NT2/D1 (cell line): ENCODE results near the gene GLS.

Experiments
- DNase-seq: peaks from one replicate; pipeline ENCODE4 v3.0.0-alpha.2; 2011; ENCODE audit warnings: low read depth, low spot score
- H3K27me3 ChIP-seq: 2 replicates; pipeline ENCODE4 v1.6.0; 2011; ENCODE audit warnings: mild to moderate bottlenecking; ENCODE audit not compliant: insufficient read length, insufficient read depth
- H3K36me3 ChIP-seq: 2 replicates; pipeline ENCODE4 v1.6.1; 2011; ENCODE audit warnings: mild to moderate bottlenecking, low read length, mixed read lengths; ENCODE audit not compliant: insufficient read depth, insufficient read length
- H3K4me1 ChIP-seq: 2 replicates; pipeline ENCODE4 v1.5.1; 2011; ENCODE audit not compliant: insufficient read depth, insufficient read length
- H3K4me3 ChIP-seq: 2 replicates; pipeline ENCODE4 v1.5.1; 2011; ENCODE audit warnings: low read depth; ENCODE audit not compliant: insufficient read length
- H3K9ac ChIP-seq: 2 replicates; pipeline ENCODE4 v1.6.0; 2011; ENCODE audit warnings: low read depth; ENCODE audit not compliant: insufficient read length
- H3K9me3 ChIP-seq: 2 replicates; pipeline ENCODE4 v1.5.1; 2011; ENCODE audit warnings: mild to moderate bottlenecking, low read length; ENCODE audit not compliant: insufficient read depth
- SUZ12 ChIP-seq: IDR thresholded peaks from 2 replicates; pipeline ENCODE4 v1.6.1; 2011; ENCODE audit not compliant: insufficient read length, insufficient read depth; ENCODE audit errors: extremely low read depth
- YY1 ChIP-seq: IDR thresholded peaks from 2 replicates; pipeline ENCODE4 v1.6.1; 2011; ENCODE audit not compliant: insufficient read length, insufficient read depth
- ZNF274 ChIP-seq: IDR thresholded peaks from 2 replicates; pipeline ENCODE4 v1.6.1; 2011; ENCODE audit warnings: mild to moderate bottlenecking, low read depth, low read length

Gene GLS

DNA sequence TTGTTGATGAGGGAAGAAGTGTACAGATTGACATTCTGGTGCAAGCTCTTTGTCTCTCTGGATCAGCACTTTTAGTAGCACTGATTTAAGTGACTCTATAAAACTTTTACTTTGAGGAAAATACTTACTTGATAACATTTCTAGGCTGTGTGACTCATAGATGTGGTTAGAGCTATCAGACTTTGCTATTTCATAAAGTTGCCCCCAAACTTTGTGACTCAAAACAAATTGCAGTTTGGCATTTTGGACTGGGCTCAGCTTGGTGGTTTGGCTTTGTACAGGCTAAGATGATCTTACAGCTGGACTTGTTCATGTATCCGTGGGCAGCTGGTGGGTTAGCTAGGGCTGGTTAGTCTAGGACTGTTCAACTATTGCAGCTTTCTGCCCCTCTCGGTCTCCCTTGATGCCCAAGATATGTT lies 42.1 kb upstream of the GLS start:
- Histone ChIP-seq H3K9ac (no peak overlapping the region), H3K9me3 (no peaks in the 10 kb centered on the region), H3K4me3 (no peak overlapping the region), H3K27me3 (no peaks in the 10 kb centered on the region), H3K36me3 (no peaks in the 10 kb centered on the region), H3K4me1 (peaks cover 2% of the 10 kb centered on the region)
- TF ChIP-seq SUZ12 (no peak), ZNF274 (no peak), YY1 (no peak)
- DNase-seq = no peak

DNA sequence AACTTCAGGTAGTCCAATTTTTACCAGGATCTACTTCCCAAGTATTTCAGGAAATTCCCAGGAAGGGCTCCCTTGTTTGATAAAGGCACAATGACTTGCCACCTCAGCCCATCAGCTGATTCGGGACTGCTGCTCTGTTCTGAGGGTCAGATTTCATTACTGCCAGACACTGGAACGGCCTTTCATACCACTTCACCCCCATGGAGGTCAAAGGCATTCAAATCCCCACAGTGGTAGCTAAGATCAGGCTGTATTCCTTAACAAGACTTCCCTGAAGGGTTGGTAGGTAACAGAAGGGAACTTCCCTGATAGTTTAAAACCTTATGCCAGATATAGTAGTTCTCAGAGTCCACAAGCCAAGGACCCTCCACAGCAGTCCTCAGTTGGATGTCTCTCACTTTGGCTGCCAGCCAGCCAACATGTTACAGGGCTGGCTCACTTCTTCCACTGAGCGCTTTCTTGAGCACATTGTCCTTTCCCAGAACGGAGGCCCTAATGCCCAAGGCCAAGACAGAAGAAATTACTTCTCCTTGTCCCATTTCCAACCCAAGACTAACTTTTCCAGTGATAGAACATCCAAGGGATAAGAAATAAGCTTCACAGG lies 40.0 kb upstream of the GLS start:
- Histone ChIP-seq H3K9ac (no peak overlapping the region), H3K4me1 (peaks cover 2% of the 10 kb centered on the region), H3K4me3 (no peak overlapping the region), H3K36me3 (no peaks in the 10 kb centered on the region), H3K9me3 (no peaks in the 10 kb centered on the region), H3K27me3 (no peaks in the 10 kb centered on the region)
- DNase-seq = no peak
- TF ChIP-seq YY1 (no peak), SUZ12 (no peak), ZNF274 (no peak)

DNA sequence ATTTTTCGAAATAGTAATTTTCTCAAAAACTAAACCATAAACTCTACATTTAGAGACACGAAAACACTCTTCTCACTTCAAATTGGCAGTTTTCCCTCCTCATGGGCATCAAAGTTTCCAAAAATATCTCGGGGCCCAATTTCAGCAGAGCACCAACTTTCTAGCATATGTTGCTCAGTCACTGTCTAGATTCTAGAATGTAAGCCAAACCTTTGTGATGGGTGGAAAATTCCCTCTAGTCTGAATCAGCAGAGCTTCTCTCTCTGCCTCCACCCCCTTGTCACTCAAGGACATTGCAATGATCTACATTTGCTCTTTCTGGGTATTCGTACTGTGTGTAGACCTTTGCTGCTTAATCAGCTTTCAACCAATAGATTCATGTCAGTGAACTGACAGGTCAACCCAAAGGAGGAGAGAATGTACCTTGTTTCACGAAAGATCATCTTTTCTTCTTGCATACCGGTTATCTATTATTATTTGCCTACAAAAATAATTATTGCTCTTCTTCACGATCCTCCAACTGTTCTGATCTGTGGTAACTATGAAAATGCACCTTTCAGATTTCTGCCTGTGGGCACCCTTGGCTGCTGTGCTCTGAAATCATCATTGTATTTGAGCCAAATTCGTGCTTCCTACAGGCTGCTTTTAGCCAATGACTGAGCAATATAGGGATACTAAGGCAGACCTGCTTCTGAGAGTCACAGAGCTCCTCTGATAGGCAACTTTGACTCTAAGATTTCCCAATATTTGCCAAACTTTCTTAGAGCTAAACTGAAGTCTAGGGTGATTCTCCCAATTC lies 38.7 kb upstream of the GLS start:
- H3K4me3 ChIP-seq = no peak overlapping the region
- no peak for DNase-seq
- H3K9me3 ChIP-seq = no peaks in the 10 kb centered on the region
- TF ChIP-seq YY1 (no peak), ZNF274 (no peak), SUZ12 (no peak)
- H3K9ac ChIP-seq = no peak overlapping the region
- H3K4me1 ChIP-seq = peaks cover 2% of the 10 kb centered on the region
- H3K27me3 ChIP-seq = no peaks in the 10 kb centered on the region
- H3K36me3 ChIP-seq = no peaks in the 10 kb centered on the region

DNA sequence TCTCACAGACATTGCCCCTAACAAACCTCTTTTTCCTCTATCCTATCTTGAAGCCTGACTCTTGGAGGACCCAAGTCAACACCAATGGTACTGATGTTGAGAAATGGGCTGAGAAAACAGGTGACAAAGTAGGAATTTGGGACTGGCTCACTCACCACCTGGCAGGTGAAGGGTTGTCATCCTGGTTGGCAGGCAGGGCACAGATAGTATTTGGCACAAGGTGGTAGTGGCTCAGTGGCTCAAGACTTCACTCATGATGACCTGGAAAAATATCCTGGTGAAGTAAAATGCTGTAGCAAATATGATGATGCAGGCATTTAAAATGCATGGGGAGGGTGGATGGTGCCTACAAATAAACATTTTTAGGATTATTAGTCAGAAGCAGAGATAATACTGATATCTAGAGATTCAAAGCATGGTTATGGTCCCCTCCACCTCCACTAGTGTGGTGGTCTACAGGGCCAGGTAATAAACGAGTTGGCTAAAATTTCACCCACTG lies 38.0 kb upstream of the GLS start:
- H3K9ac ChIP-seq = no peak overlapping the region
- H3K4me3 ChIP-seq = no peak overlapping the region

DNA sequence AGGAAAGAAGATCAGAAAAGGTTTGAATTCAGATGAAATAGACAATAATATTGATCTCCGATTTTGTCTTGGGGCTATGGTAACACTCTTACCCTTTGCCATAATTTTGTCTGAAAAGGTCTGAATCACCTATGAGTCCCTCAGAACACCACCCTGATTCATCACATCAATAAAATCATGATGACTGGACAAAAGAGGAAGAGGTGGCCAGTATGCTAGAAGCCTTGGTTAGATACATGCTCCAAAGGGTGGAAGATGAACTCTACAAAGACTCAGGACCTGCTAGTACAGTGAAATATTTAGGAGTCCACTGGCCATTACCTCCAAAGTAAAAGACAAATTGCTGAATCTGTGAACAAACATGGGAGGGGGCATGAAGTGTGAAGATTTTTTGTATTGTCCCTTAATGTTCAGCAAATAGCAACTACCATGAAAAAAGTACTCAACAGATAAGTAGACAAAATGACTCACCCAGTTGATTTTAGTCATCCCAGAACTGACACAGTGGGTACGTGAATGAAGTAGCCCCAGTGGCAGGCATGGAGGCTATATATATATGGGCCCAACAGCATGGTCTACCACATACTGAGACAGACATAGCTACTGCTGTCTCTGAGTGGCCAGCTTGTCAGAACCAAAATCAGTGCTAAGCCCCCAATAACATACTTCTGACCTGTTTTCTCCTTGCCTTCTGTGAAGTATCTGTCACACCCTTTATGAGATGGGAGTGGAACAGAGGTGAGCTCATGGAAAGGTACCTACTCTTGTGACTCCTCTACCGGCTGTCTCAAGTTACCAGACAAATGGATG lies 36.5 kb upstream of the GLS start:
- Histone ChIP-seq H3K9me3 (no peaks in the 10 kb centered on the region), H3K4me3 (no peak overlapping the region), H3K4me1 (peaks cover 2% of the 10 kb centered on the region), H3K9ac (no peak overlapping the region), H3K36me3 (no peaks in the 10 kb centered on the region), H3K27me3 (no peaks in the 10 kb centered on the region)
- TF ChIP-seq YY1 (no peak), SUZ12 (no peak), ZNF274 (no peak)
- DNase-seq = no peak

More for the DNA sequence above, 38.0 kb upstream of the GLS start:
- TF ChIP-seq SUZ12 (no peak), ZNF274 (no peak), YY1 (no peak)
- no peak for DNase-seq
- no peaks in the 10 kb centered on the region for H3K36me3 ChIP-seq
- no peaks in the 10 kb centered on the region for H3K9me3 ChIP-seq
- peaks cover 2% of the 10 kb centered on the region for H3K4me1 ChIP-seq
- H3K27me3 ChIP-seq = no peaks in the 10 kb centered on the region

DNA sequence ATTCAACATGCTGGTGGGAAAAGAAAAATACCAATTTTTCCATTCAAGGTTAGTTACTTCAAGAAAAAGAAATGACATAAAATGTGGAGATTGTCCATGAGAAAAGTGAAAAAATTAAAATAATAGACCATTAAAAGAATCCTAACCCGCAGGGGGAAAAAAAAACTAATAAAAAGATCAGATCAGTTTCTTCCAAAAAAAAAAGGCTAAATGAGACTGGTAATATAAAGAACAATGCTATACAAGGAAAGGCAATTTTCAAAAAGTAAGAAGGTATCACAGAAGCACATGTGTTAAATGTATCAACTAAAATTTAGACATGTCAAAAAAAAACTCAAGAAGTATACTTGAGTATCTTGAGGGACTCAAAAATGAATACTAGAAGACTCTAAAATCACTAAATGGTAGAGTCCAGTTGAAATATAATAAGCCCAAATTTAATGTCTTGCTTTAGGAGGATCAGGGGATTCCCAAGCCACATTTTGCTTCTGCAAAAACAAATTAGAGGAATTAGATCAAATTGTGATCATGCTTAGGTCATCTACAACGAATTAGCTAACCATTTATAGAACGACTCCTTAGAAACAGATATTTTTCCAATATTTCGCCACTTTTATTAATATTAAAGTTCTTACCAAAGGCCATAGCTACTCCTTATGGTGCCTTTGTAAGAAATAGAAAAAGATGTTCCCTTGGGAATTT lies 35.8 kb upstream of the GLS start:
- no peaks in the 10 kb centered on the region for H3K27me3 ChIP-seq
- TF ChIP-seq YY1 = no peak
- TF ChIP-seq SUZ12 = no peak
- TF ChIP-seq ZNF274 = no peak
- no peak overlapping the region for H3K4me3 ChIP-seq
- no peak overlapping the region for H3K9ac ChIP-seq
- H3K4me1 ChIP-seq = peaks cover 2% of the 10 kb centered on the region
- H3K36me3 ChIP-seq = no peaks in the 10 kb centered on the region
- no peaks in the 10 kb centered on the region for H3K9me3 ChIP-seq
- DNase-seq = no peak

DNA sequence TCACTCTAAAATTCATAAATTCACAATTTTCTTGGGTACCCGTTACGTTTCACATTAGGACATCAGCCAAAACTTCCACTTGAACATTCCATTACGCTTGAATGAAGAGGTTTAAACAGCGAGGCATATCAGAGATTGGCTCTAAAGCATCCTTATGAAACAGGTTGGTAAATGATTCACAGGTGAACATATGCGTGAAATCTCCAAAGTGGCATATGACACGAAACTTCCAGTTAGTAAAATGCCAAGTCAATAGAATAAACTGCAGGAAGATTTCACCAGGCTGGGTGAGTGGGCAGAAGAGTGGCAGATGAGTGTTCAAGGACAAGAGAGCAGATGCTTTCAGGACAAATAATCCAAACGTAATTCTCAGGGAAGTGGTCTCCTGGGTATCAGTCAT lies 33.9 kb upstream of the GLS start:
- H3K27me3 ChIP-seq = no peaks in the 10 kb centered on the region
- no peak for DNase-seq
- H3K4me3 ChIP-seq = no peak overlapping the region
- no peaks in the 10 kb centered on the region for H3K36me3 ChIP-seq
- H3K9me3 ChIP-seq = no peaks in the 10 kb centered on the region
- no peak for TF ChIP-seq SUZ12
- no peak for TF ChIP-seq ZNF274
- no peak for TF ChIP-seq YY1
- no peak overlapping the region for H3K9ac ChIP-seq
- no peaks in the 10 kb centered on the region for H3K4me1 ChIP-seq
